AG09319 (cell line): ENCODE measurements around the gene SYF2.

Experiments used
- DNase-seq: peaks from one replicate; pipeline ENCODE4 v3.0.0-alpha.2; 2010; ENCODE audit warnings: low read depth; ENCODE audit errors: extremely low read depth
- CTCF ChIP-seq: IDR thresholded peaks from 2 replicates; pipeline ENCODE4 v1.5.1; 2011; ENCODE audit warnings: low read depth, mild to moderate bottlenecking, inconsistent platforms, low read length, moderate library complexity

The SYF2 gene

DNA sequence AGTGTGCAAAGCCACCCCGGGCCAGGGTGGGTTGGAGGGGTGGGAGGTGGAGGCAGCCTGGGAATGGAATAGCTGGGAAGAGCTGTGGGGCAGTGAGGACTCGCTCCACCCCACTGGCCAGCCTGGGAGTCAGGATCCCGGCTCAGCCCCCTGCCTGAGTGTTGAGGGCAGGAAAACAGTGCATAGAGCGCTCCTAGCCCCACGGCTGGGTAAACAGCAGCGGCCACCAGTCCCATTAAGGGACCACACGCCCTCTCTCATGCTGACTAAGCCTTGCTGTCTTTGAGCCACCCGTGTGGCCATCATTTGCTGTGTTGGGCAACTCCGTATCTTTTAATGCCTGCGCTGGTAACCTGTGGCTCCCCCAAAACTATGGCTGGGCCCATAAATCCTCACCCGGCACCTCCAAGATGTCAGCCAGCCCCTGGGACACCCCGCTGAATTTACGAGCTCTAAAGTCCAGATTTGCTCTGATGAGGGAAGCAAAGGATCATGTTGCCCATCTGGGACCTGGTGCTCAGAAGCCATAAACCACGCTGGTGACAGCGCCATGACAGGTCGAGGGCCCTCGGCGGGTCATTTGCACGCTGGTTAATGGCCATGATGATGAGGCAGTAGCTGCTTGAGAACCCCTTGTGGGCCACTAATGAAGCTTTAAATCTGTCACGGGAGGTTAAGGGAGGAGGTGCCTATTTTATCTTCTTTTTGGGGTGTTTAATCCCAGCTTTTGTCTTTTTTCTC, 34.9 kb downstream of the SYF2 start:
- TF ChIP-seq CTCF = no peak
- DNase-seq = no peak

- no peak for TF ChIP-seq CTCF
- no peak for DNase-seq
Observed at GRCh38 chr1:25196830-25197229, 35.5 kb downstream of the SYF2 start.

GRCh38 chr1:25195835-25196234, 36.5 kb downstream of the SYF2 start:
- TF ChIP-seq CTCF = no peak
- no peak for DNase-seq

- no peak for TF ChIP-seq CTCF
- no peak for DNase-seq
Observed at GRCh38 chr1:25194572-25195020, 37.7 kb downstream of the SYF2 start.

- TF ChIP-seq CTCF = no peak
- DNase-seq = no peak
Observed at GRCh38 chr1:25194054-25194453, 38.2 kb downstream of the SYF2 start.

- TF ChIP-seq CTCF = no peak
- no peak for DNase-seq
Observed at GRCh38 chr1:25193229-25193628, 39.1 kb downstream of the SYF2 start.

GRCh38 chr1:25192154-25192553, 40.1 kb downstream of the SYF2 start:
- TF ChIP-seq CTCF = no peak
- no peak for DNase-seq
